T-helper 2 cell treated with Interferon-gamma antibody and Interleukin-4, amounts not matched to agents 5 μg/mL and 100 μg/mL, for 36 hours (primary cell): ENCODE measurements around the gene SYPL2.

Source experiments
- DNase-seq: peaks from one replicate; pipeline ENCODE4 v3.0.0; 2021; ENCODE audit warnings: low spot score
- H3K27ac Mint-ChIP-seq: one replicate; pipeline ENCODE4 v1.8.0; 2021; ENCODE audit warnings: mild to moderate bottlenecking, mixed read lengths
- H3K27me3 Mint-ChIP-seq: one replicate; pipeline ENCODE4 v1.8.0; 2021; ENCODE audit warnings: low read depth, mixed read lengths
- H3K36me3 Mint-ChIP-seq: one replicate; pipeline ENCODE4 v1.8.0; 2021; ENCODE audit warnings: low read depth, mixed read lengths
- H3K4me1 Mint-ChIP-seq: one replicate; pipeline ENCODE4 v1.8.0; 2021; ENCODE audit warnings: low read depth, mixed read lengths
- H3K4me3 Mint-ChIP-seq: one replicate; pipeline ENCODE4 v1.8.0; 2022; ENCODE audit warnings: mild to moderate bottlenecking, moderate library complexity, mixed read lengths
- H3K9me3 Mint-ChIP-seq: one replicate; pipeline ENCODE4 v1.8.0; 2021; ENCODE audit warnings: mixed read lengths

Gene SYPL2

DNA sequence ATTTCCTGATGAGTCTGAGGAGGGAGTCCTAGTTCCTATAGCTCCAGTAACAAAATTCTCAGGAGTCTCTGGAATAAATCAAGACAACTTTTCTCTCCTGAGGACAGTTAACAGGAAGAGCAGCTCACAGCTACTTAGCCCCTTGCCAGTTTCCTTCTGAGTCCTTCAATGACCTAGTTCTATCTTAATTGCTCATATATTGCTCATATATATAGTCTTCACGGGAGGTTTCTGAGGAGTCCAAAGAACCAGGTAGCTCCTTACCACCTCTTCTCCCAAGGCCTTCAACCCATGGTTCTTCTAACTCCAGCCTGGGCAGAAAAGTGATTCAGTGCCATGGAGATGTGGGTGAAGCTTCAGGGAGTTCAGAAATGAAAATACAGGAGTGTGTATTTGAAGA, 38.6 kb downstream of the SYPL2 start:
- H3K27ac Mint-ChIP-seq = no peak overlapping the region
- no peak for DNase-seq
- H3K36me3 Mint-ChIP-seq = peaks cover 21% of the 10 kb centered on the region
- H3K4me3 Mint-ChIP-seq = no peak overlapping the region
- no peaks in the 10 kb centered on the region for H3K9me3 Mint-ChIP-seq
- peaks cover 25% of the 10 kb centered on the region for H3K27me3 Mint-ChIP-seq
- peaks cover 47% of the 10 kb centered on the region for H3K4me1 Mint-ChIP-seq

DNA sequence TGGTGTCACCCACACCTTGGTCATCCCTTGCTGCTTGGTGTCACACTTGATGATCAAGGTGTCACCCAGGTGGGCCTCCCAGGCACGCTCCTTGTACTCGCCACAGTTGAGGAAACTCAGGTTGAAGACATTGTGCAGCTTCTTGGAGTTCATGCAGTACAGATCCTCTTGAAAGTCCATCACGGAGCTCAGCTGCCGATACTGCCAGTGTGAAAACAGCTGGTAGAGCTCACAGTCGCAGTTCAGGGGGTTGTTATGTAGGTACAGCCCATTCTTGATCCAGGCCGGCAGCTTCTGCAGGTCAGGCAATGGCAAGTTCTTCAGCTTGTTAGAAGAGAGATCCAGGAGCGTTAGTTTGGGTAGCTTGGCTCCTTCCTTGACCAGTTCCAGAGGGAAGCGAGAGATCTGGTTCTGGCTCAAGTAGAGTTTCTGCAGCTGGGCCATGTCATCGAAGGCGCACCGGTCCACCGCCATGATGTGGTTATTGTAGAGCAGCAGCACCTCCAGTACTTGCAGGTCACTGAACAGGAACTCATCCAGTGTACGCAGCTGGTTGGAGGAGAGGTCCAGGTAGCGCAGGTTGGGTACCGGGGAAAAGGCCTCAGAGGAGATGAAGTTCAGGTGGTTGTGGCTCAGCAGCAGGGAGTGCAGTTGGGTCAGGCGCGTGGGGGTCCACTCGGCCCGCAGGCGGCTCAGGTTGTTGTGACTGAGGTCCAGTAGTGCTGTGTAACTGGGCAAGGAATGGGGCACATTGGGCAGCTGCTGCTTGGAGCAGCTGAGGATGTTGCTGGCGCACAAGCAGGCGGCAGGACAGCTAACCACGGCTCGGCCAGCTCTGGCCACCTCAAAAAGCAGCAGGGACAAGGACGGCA, 41.9 kb downstream of the SYPL2 start:
- no peak for DNase-seq
- peak overlapping the region; percentile 82 for H3K4me3 Mint-ChIP-seq
- H3K9me3 Mint-ChIP-seq = no peaks in the 10 kb centered on the region
- H3K4me1 Mint-ChIP-seq = peaks cover 20% of the 10 kb centered on the region
- no peak overlapping the region for H3K27ac Mint-ChIP-seq
- peaks cover 7% of the 10 kb centered on the region for H3K36me3 Mint-ChIP-seq
- peaks cover 47% of the 10 kb centered on the region for H3K27me3 Mint-ChIP-seq

DNA sequence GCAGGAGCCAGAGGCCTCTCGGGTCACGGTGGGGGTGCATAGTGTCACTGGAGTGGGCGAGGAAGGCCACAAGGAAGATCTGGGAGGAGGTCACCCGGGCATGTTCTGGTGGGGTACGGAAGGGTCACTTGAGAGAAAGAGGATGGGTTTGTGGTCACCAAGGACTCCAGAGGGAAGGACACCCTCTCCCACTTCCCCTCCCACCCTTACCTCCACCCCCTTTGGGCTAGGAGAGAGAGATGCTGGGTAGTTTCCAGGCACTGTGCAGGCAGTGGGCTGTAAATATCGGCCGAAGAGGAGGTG, 42.5 kb downstream of the SYPL2 start:
- Mint-ChIP-seq H3K27me3 (peaks cover 50% of the 10 kb centered on the region), H3K27ac (peak overlapping the region; percentile 13), H3K9me3 (no peaks in the 10 kb centered on the region), H3K4me1 (peaks cover 17% of the 10 kb centered on the region), H3K4me3 (peak overlapping the region; percentile 82), H3K36me3 (peaks cover 7% of the 10 kb centered on the region)
- DNase-seq = no peak

DNA sequence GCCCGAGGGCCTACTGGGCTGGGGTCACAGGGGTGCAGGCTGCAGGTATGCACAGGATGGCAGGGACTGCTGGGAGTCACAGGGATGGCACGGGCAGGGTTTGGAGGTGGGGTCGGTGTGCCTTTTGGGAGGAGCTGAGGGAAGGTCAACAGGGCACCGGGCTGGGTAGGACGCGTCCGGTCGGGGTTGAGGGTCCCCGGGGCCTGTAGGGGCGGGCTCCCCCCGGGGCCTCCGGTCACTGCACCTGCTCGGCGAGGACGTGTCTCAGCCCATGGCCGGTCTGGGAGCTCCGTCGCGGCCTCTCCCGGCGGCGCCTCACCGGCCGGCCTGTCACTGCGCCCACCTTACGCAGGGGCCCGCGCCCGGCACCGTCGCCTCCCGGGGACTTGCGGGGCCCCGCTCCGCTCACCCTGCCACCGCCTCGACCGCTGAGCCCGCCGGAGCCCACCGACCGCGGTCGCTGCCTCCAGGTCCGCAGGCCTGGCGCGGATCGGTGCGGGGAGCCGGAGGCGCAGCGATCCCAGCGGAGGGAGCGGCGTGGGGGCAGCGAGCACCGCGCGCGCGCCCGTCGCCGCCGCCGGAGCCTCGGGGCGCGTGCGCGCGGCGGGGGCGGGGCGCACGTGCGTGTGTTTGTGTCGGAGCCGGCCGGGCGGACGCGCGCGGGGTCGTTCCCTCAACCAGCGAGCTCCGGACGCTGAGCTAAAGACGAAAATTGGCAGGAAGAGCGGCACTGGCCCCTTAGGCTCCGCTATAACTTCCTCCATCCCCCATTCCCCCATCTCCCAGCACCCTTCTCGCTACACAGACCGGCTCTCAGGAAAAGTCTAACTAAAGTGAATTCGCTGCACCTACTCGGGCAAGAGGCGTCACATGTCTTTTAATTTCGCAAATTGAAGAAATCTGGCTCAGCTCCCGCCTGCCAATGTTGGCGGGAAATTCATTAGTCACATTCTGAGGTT, 43.1 kb downstream of the SYPL2 start, which contains the start of gene AMIGO1:
Gene AMIGO1 (minus strand): TSS at position 552 of the 959 bp plus-strand sequence. CDS start 815 bp downstream, outside the sequence.
- H3K4me1 Mint-ChIP-seq = peaks cover 14% of the 10 kb centered on the region
- peaks cover 4% of the 10 kb centered on the region for H3K36me3 Mint-ChIP-seq
- peak within 1 kb of the TSS; percentile 13 for H3K27ac Mint-ChIP-seq
- peak; percentile 56 for DNase-seq
- H3K27me3 Mint-ChIP-seq = peaks cover 50% of the 10 kb centered on the region
- peak within 1 kb of the TSS; percentile 82 for H3K4me3 Mint-ChIP-seq
- H3K9me3 Mint-ChIP-seq = no peaks in the 10 kb centered on the region

DNA sequence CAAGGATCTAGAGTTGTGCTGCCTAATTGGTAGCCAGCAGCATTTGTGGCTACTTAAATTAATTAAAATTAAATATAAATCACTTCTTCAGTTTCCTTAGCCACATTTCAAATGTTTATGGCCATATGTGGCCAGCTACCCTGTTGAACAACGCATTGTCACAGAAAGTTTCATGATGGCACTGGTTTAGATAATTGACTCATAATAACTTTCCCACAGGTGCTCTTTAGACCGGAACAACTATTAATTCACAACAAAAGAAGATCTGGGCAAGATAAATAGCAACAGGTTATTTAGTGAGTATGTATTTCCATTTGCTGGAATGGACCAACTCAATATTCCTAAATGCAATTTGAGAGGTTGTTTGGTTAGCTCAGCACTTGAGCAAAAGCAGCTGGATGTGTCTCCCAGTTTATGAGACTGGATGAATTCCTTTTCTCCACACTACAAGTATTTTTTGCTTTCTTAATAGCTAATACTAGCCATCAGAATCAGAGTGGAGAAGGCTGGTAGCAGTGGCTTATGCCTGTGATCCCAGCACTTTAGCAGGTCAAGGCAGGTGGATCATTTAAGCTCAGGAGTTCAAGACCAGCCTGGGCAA, 46.9 kb downstream of the SYPL2 start:
- peaks cover 9% of the 10 kb centered on the region for H3K4me1 Mint-ChIP-seq
- H3K27ac Mint-ChIP-seq = no peak overlapping the region
- no peak overlapping the region for H3K4me3 Mint-ChIP-seq
- no peaks in the 10 kb centered on the region for H3K36me3 Mint-ChIP-seq
- no peak for DNase-seq
- H3K9me3 Mint-ChIP-seq = no peaks in the 10 kb centered on the region
- peaks cover 45% of the 10 kb centered on the region for H3K27me3 Mint-ChIP-seq

DNA sequence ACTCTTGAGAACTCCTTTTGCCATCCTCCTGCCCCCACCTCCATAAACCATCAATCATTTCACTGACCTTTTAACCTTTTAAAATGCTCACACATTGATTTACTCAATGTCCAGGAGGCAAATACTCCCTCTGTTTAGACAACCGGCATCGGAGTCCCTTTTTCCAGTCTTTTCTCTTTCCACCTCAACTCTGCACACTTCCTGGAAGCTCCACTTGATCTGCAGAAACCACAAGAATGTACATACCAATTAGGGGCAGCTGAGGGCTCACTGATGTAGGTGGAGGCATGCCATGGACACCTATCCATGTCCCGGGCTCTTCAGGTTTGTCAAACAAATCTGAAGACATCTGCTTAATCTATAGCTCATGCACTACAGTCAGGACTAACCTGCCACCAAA, 48.5 kb downstream of the SYPL2 start:
- no peak for DNase-seq
- H3K4me3 Mint-ChIP-seq = no peak overlapping the region
- H3K9me3 Mint-ChIP-seq = no peaks in the 10 kb centered on the region
- no peak overlapping the region for H3K27ac Mint-ChIP-seq
- peaks cover 33% of the 10 kb centered on the region for H3K27me3 Mint-ChIP-seq
- peaks cover 4% of the 10 kb centered on the region for H3K4me1 Mint-ChIP-seq
- no peaks in the 10 kb centered on the region for H3K36me3 Mint-ChIP-seq

DNA sequence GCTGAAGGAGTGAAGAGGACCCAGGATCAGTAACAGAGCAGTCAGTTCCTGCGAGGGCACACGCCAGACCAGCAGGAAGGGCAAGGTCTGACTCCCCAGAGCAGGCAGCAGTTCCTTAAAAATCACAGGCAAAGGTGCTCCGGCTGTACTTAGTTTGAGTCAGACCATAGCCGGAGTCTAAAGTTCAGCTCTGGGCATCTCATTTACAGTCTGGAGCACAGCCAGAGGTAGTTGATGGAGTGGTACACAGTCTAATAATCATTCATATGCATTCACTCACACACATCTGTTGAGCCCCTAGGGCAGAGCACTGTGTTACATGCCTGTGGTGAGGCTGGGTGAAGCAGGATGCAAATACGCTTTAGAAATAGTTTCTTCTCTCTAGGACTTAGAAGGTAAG, 50.5 kb downstream of the SYPL2 start:
- Mint-ChIP-seq H3K36me3 (no peaks in the 10 kb centered on the region), H3K9me3 (no peaks in the 10 kb centered on the region), H3K27ac (no peak overlapping the region), H3K27me3 (peaks cover 18% of the 10 kb centered on the region), H3K4me3 (no peak overlapping the region), H3K4me1 (no peaks in the 10 kb centered on the region)
- no peak for DNase-seq

DNA sequence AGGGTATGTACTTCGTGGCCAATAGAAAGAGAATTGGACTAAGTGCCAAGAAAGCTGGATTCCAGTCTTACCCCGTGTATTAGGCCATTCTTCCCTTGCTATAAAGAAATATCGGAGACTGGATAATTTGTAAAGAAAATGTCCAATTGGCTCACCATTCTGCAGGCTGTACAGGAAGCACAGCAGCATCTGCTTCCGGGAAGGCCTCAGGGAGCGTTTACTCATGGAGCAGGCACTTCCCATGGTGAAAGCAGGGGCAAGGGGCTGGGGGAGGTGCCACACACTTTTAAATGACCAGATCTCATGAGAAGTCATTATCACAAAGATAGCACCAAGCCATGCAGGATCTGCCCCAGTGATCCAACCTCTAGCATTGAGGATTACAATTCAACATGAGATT, 51.0 kb downstream of the SYPL2 start:
- H3K9me3 Mint-ChIP-seq = no peaks in the 10 kb centered on the region
- H3K27me3 Mint-ChIP-seq = peaks cover 19% of the 10 kb centered on the region
- no peak overlapping the region for H3K27ac Mint-ChIP-seq
- H3K36me3 Mint-ChIP-seq = no peaks in the 10 kb centered on the region
- no peak overlapping the region for H3K4me3 Mint-ChIP-seq
- DNase-seq = no peak
- no peaks in the 10 kb centered on the region for H3K4me1 Mint-ChIP-seq

DNA sequence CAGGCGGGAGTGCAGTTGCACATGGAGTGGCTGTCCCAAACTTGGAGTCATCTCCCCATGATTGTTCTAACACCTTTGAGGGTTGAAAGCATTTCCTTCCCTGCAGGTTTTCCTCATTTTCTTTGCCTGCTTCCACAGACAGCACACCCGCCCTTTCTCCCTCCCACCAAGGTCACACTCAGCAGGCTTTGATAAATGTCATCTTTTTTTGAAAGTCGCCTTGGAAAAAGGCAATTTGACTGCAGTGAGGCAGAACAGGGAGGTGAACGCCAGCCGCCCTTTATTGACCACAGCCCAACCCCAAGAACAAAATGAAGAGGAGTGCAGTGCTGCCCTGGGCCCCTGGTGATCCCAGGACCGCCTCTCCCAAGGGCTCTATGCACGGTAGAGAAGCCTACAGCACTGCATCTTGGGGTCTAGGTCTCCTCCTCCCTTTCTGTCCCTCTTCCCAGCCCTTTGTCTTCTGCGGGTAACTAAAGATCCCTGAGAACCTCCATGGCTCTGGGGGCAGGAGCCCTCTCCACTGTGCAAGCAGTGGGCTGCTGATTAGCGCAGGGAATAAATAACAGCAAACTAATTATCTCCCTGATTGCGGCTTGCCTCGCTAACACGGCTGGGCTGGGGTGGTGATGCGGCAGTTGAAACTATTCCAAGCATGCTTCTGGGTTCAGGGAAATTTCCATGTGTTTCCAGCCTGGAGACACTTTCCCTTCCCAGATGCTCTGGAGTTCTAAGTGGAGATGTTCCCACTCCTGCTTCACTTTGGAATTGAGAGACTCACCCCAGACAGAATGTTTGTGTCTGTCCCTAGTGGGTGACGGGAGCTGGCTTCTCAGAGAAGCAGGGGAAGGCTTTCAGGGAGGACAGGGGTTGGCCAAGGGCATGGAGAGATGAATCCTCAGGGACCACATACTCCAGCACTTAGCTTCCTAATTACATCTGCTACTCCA, 54.9 kb downstream of the SYPL2 start:
- Mint-ChIP-seq H3K36me3 (no peaks in the 10 kb centered on the region), H3K4me3 (no peak overlapping the region), H3K27me3 (peaks cover 26% of the 10 kb centered on the region), H3K4me1 (no peaks in the 10 kb centered on the region), H3K9me3 (no peaks in the 10 kb centered on the region), H3K27ac (no peak overlapping the region)
- no peak for DNase-seq

DNA sequence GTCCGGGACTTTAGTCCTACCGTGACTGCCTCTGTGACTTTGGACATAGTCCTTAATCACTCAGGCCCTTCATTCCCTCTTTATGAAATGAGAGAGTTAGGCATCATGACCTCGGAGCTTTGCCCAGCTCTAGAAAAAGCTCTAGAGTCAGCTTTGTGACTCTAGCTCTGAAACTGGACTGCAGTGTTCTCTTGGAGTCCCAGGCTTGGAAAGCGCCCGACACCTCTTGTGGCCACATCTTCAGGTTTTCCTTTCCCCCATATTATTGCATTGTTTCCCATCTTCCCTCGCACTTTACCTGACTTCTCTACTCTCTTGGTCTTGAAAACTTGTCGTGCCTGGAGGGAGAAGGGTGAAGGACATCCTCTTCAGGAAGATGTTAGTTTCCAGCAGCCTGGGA, 55.7 kb downstream of the SYPL2 start:
- H3K36me3 Mint-ChIP-seq = no peaks in the 10 kb centered on the region
- no peak overlapping the region for H3K27ac Mint-ChIP-seq
- peaks cover 25% of the 10 kb centered on the region for H3K27me3 Mint-ChIP-seq
- H3K9me3 Mint-ChIP-seq = no peaks in the 10 kb centered on the region
- no peak for DNase-seq
- no peak overlapping the region for H3K4me3 Mint-ChIP-seq
- H3K4me1 Mint-ChIP-seq = no peaks in the 10 kb centered on the region

DNA sequence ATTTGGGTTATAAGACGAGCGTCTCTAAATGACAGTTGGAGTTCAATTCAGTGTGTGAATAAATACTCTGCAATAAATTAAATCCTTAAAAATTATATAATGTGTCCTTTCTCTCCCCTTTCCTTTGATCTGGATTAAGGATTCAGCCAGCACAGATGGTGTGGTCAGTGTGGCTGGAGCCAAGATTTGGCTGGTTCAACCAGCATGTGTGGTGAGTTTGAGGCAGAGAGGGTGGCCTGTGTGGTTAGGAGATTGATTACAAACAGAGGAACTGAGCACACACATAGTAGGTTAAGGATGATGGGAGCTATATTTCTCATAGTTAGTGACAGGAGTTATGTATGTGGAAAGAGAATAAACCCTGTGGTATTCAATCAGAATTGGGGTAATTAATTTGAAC, 57.4 kb downstream of the SYPL2 start:
- no peaks in the 10 kb centered on the region for H3K36me3 Mint-ChIP-seq
- no peak overlapping the region for H3K27ac Mint-ChIP-seq
- no peaks in the 10 kb centered on the region for H3K9me3 Mint-ChIP-seq
- peaks cover 25% of the 10 kb centered on the region for H3K27me3 Mint-ChIP-seq
- no peak overlapping the region for H3K4me3 Mint-ChIP-seq
- no peak for DNase-seq
- H3K4me1 Mint-ChIP-seq = no peaks in the 10 kb centered on the region

DNA sequence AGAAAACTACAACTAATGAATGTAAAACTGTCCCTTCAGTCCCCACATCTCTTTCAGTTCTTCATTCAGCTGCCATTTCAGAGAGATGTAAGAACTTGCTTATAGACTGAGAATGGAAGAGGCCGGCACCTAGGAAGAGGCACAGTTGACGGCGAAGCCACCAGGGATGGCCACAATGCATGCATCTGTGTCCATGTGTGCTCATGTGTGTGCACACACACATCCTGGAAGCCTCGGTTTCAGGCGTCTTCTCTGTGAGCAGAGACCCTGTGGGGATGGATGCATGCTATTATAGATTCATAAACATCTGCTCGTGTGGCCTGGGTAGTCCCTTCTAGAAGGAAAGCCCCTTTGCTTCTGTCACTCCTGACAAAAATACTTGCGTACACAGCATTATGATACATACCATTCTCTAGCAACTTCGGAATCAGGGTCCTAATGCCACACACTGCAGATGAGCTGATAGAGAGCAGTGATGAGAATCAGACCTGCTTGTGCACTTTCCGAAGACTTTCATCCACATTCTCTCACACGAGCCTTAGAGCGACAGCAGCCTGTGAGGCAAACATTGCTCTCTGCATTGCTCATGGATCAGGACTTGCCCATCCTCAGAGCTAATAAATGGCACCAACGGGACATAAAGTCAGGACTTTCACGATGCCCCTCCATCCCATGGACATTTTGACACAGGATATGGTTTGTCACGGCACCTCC, 60.9 kb downstream of the SYPL2 start:
- Mint-ChIP-seq H3K9me3 (no peaks in the 10 kb centered on the region), H3K27me3 (peaks cover 18% of the 10 kb centered on the region), H3K36me3 (no peaks in the 10 kb centered on the region), H3K4me1 (peaks cover 11% of the 10 kb centered on the region), H3K4me3 (no peak overlapping the region), H3K27ac (no peak overlapping the region)
- no peak for DNase-seq
